Kidney epithelial cell (primary cell): Measurements from ENCODE around the gene P4HB. TPM values are rescaled to one million over a fixed set of nuclear protein-coding genes. Genes with fewer than 3 reads are reported as not detected.

Experiments
- DNase-seq: peaks from one replicate; pipeline ENCODE4 v3.0.0-alpha.2; 2010; ENCODE audit warnings: low read depth
- H3K27me3 ChIP-seq: 2 replicates; pipeline ENCODE4 v1.6.0; 2011; ENCODE audit warnings: low read length; ENCODE audit not compliant: control insufficient read depth, insufficient read depth
- H3K36me3 ChIP-seq: 2 replicates; pipeline ENCODE4 v1.5.1; 2011; ENCODE audit warnings: low read length; ENCODE audit not compliant: control insufficient read depth, insufficient read depth
- H3K4me3 ChIP-seq: 2 replicates; pipeline ENCODE4 v1.5.1; 2011; ENCODE audit warnings: low read depth, mild to moderate bottlenecking, control low read depth, low read length
- CTCF ChIP-seq: IDR thresholded peaks from 2 replicates; pipeline ENCODE4 v1.5.1; 2011; ENCODE audit warnings: mild to moderate bottlenecking, moderate library complexity, low read length, control low read depth, inconsistent platforms; ENCODE audit not compliant: insufficient read depth, poor library complexity, severe bottlenecking
- total RNA-seq: library from RNA; depleted of rRNA; stranded (reverse); fragments of >200 nt; gene quantifications from 2 replicates; pipeline ENCODE4 v1.2.3, GENCODE V29; 2015

Gene P4HB
- total RNA-seq, 1 donor from 2014 or later: 870 TPM

GRCh38 chr17:81845361-81845760 lies 15.0 kb downstream of the P4HB start:
- no peaks in the 10 kb centered on the region for H3K36me3 ChIP-seq
- no peak for TF ChIP-seq CTCF
- H3K27me3 ChIP-seq: no peaks in the 10 kb centered on the region
- no peak overlapping the region for H3K4me3 ChIP-seq
- DNase-seq: no peak

- TF ChIP-seq CTCF: no peak
Measured at GRCh38 chr17:81844887-81845286, 15.4 kb downstream of the P4HB start.

GRCh38 chr17:81844327-81844851 lies 15.9 kb downstream of the P4HB start:
- TF ChIP-seq CTCF: no peak
- no peaks in the 10 kb centered on the region for H3K36me3 ChIP-seq
- no peak for DNase-seq
- H3K27me3 ChIP-seq: no peaks in the 10 kb centered on the region
- no peak overlapping the region for H3K4me3 ChIP-seq

More at GRCh38 chr17:81844887-81845286, 15.4 kb downstream of the P4HB start:
- Histone ChIP-seq H3K4me3 (no peak overlapping the region), H3K36me3 (no peaks in the 10 kb centered on the region), H3K27me3 (no peaks in the 10 kb centered on the region)
- DNase-seq: no peak

GRCh38 chr17:81843713-81844326 lies 16.5 kb downstream of the P4HB start:
- TF ChIP-seq CTCF: no peak
- Histone ChIP-seq H3K36me3 (no peaks in the 10 kb centered on the region), H3K27me3 (peaks cover 2% of the 10 kb centered on the region), H3K4me3 (no peak overlapping the region)
- DNase-seq: no peak

- no peaks in the 10 kb centered on the region for H3K36me3 ChIP-seq
- no peak overlapping the region for H3K4me3 ChIP-seq
- no peak for TF ChIP-seq CTCF
- H3K27me3 ChIP-seq: peaks cover 2% of the 10 kb centered on the region
- no peak for DNase-seq
Measured at GRCh38 chr17:81842725-81843504, 17.4 kb downstream of the P4HB start.
